SJCRH30 (cell line): ENCODE measurements around the gene WDHD1. TPM values are rescaled to one million over a fixed set of nuclear protein-coding genes. Genes with fewer than 3 reads are reported as not detected.
"Not testable (repeated sequence)": the region's sequence is repeated elsewhere in the genome, so short reads cannot be mapped to it uniquely, and the experiment has no call there.

Source experiments
- DNase-seq, 2 experiments: peaks; one replicate each; pipeline ENCODE4 v3.0.0-alpha.2; 2015 to 2020
- H3K27ac ChIP-seq: fragments of 250-450 bp; sonication (Bioruptor Pico); 2 replicates; pipeline ENCODE4 v1.5.1; 2020; ENCODE audit warnings: mild to moderate bottlenecking, moderate library complexity
- H3K27me3 ChIP-seq: fragments of 250-450 bp; sonication (Bioruptor Pico); 2 replicates; pipeline ENCODE4 v1.5.1; 2020; ENCODE audit warnings: mild to moderate bottlenecking, moderate library complexity
- H3K36me3 ChIP-seq: fragments of 250-450 bp; sonication (Bioruptor Pico); 2 replicates; pipeline ENCODE4 v1.5.1; 2020; ENCODE audit warnings: mild to moderate bottlenecking, moderate library complexity
- H3K4me1 ChIP-seq: fragments of 250-450 bp; sonication (Bioruptor Pico); 2 replicates; pipeline ENCODE4 v1.5.1; 2020; ENCODE audit warnings: mild to moderate bottlenecking, moderate library complexity
- H3K4me3 ChIP-seq: fragments of 250-450 bp; sonication (Bioruptor Pico); 2 replicates; pipeline ENCODE4 v1.5.1; 2020; ENCODE audit warnings: mild to moderate bottlenecking, moderate library complexity
- H3K9me3 ChIP-seq: fragments of 250-450 bp; sonication (Bioruptor Pico); replicated peaks from 2 replicates; pipeline ENCODE4 v1.5.1; 2020; ENCODE audit warnings: mild to moderate bottlenecking, moderate library complexity
- total RNA-seq: library from RNA; depleted of rRNA; stranded (reverse); fragments of >200 nt; shearing (Covaris generic); gene quantifications from 2 replicates; pipeline ENCODE4 v1.2.3, GENCODE V29; 2014

Gene WDHD1
- total RNA-seq, 1 experiment from 2014 or later, result 45.3 TPM

GRCh38 chr14:55053500-55053899 lies 26.6 kb upstream of the WDHD1 start:
- Histone ChIP-seq H3K4me1 (no peaks in the 10 kb centered on the region), H3K36me3 (peaks cover 35% of the 10 kb centered on the region), H3K9me3 (no peaks in the 10 kb centered on the region), H3K27me3 (no peaks in the 10 kb centered on the region), H3K4me3 (no peak overlapping the region), H3K27ac (no peak overlapping the region)
- DNase-seq, result no peak

GRCh38 chr14:55053018-55053417 lies 26.1 kb upstream of the WDHD1 start:
- no peak for DNase-seq
- Histone ChIP-seq H3K9me3 (no peaks in the 10 kb centered on the region), H3K27me3 (no peaks in the 10 kb centered on the region), H3K36me3 (peaks cover 31% of the 10 kb centered on the region), H3K4me3 (peak overlapping the region; percentile 95), H3K4me1 (no peaks in the 10 kb centered on the region), H3K27ac (no peak overlapping the region; the same call in 1 of the 2 replicates)

- no peaks in the 10 kb centered on the region for H3K4me1 ChIP-seq
- peaks cover 26% of the 10 kb centered on the region for H3K36me3 ChIP-seq
- peak in 1 of 2 experiments; percentile 15 for DNase-seq
These were observed 25.5 kb upstream of the WDHD1 start for GRCh38 chr14:55052269-55052930.

GRCh38 chr14:55051423-55052268 lies 24.7 kb upstream of the WDHD1 start, which contains the start of gene MAPK1IP1L:
MAPK1IP1L (plus strand) TSS chr14:55051647; CDS start chr14:55061684, 10,037 bp downstream.
- H3K27ac ChIP-seq, result peak within 1 kb of the TSS; percentile 96
- DNase-seq, result peak; percentile 92 to 94
- H3K36me3 ChIP-seq, result peaks cover 19% of the 10 kb centered on the region
- no peaks in the 10 kb centered on the region for H3K9me3 ChIP-seq
- H3K4me3 ChIP-seq, result peak within 1 kb of the TSS; percentile 95
- no peaks in the 10 kb centered on the region for H3K27me3 ChIP-seq
- H3K4me1 ChIP-seq, result no peaks in the 10 kb centered on the region

More at GRCh38 chr14:55052269-55052930, 25.5 kb upstream of the WDHD1 start:
- no peaks in the 10 kb centered on the region for H3K27me3 ChIP-seq
- H3K27ac ChIP-seq, result peak overlapping the region; percentile 96
- peak overlapping the region; percentile 95 for H3K4me3 ChIP-seq
- no peaks in the 10 kb centered on the region for H3K9me3 ChIP-seq

- H3K27me3 ChIP-seq, result no peaks in the 10 kb centered on the region
- H3K27ac ChIP-seq, result peak overlapping the region; percentile 96
- no peak for DNase-seq
- peak overlapping the region; percentile 95 for H3K4me3 ChIP-seq
- peaks cover 20% of the 10 kb centered on the region for H3K36me3 ChIP-seq
- H3K4me1 ChIP-seq, result no peaks in the 10 kb centered on the region
- no peaks in the 10 kb centered on the region for H3K9me3 ChIP-seq
These were observed 24.2 kb upstream of the WDHD1 start for GRCh38 chr14:55051165-55051422.

GRCh38 chr14:55048900-55049436 lies 22.1 kb upstream of the WDHD1 start:
- Histone ChIP-seq H3K27ac (no peak overlapping the region), H3K9me3 (no peaks in the 10 kb centered on the region), H3K4me1 (no peaks in the 10 kb centered on the region), H3K27me3 (no peaks in the 10 kb centered on the region), H3K4me3 (no peak overlapping the region), H3K36me3 (peaks cover 19% of the 10 kb centered on the region; the same call in 1 of the 2 replicates)
- no peak for DNase-seq

- Histone ChIP-seq H3K4me1 (no peaks in the 10 kb centered on the region), H3K27ac (no peak overlapping the region), H3K4me3 (no peak overlapping the region), H3K9me3 (no peaks in the 10 kb centered on the region), H3K27me3 (no peaks in the 10 kb centered on the region), H3K36me3 (peaks cover 24% of the 10 kb centered on the region)
- DNase-seq, result no peak
These were observed 20.6 kb upstream of the WDHD1 start for GRCh38 chr14:55047301-55048053.

GRCh38 chr14:55045087-55045486 lies 18.2 kb upstream of the WDHD1 start:
- Histone ChIP-seq H3K4me1 (no peaks in the 10 kb centered on the region), H3K27me3 (no peaks in the 10 kb centered on the region), H3K27ac (no peak overlapping the region), H3K9me3 (no peaks in the 10 kb centered on the region), H3K4me3 (no peak overlapping the region), H3K36me3 (peaks cover 27% of the 10 kb centered on the region)
- no peak for DNase-seq

- H3K27ac ChIP-seq, result no peak overlapping the region
- H3K4me1 ChIP-seq, result no peaks in the 10 kb centered on the region
- H3K27me3 ChIP-seq, result no peaks in the 10 kb centered on the region
- peaks cover 39% of the 10 kb centered on the region for H3K36me3 ChIP-seq
- no peaks in the 10 kb centered on the region for H3K9me3 ChIP-seq
- no peak for DNase-seq
- H3K4me3 ChIP-seq, result no peak overlapping the region
These were observed 16.6 kb upstream of the WDHD1 start for GRCh38 chr14:55043528-55043927.

- Histone ChIP-seq H3K36me3 (peaks cover 55% of the 10 kb centered on the region), H3K9me3 (no peaks in the 10 kb centered on the region), H3K4me1 (peaks cover 4% of the 10 kb centered on the region; the same call in 1 of the 2 replicates), H3K4me3 (no peak overlapping the region), H3K27ac (no peak overlapping the region), H3K27me3 (no peaks in the 10 kb centered on the region)
- no peak for DNase-seq
These were observed 11.8 kb upstream of the WDHD1 start for GRCh38 chr14:55038708-55039107.

GRCh38 chr14:55037995-55038394 lies 11.1 kb upstream of the WDHD1 start:
- H3K9me3 ChIP-seq, H3K4me3 ChIP-seq, H3K27ac ChIP-seq, H3K4me1 ChIP-seq, DNase-seq, H3K27me3 ChIP-seq: not testable (repeated sequence)
- peaks cover 55% of the 10 kb centered on the region for H3K36me3 ChIP-seq

- H3K9me3 ChIP-seq, result no peaks in the 10 kb centered on the region
- H3K27ac ChIP-seq, result no peak overlapping the region
- peaks cover 29% of the 10 kb centered on the region for H3K36me3 ChIP-seq
- DNase-seq, result no peak
- no peak overlapping the region for H3K4me3 ChIP-seq
- H3K27me3 ChIP-seq, result no peaks in the 10 kb centered on the region
- peaks cover 20% of the 10 kb centered on the region for H3K4me1 ChIP-seq
These were observed 4.3 kb upstream of the WDHD1 start for GRCh38 chr14:55031190-55031589.

GRCh38 chr14:55028476-55028875 lies 1.6 kb upstream of the WDHD1 start:
- no peaks in the 10 kb centered on the region for H3K27me3 ChIP-seq
- no peak for DNase-seq
- no peaks in the 10 kb centered on the region for H3K9me3 ChIP-seq
- peak overlapping the region; percentile 74 for H3K4me3 ChIP-seq
- peaks cover 18% of the 10 kb centered on the region for H3K36me3 ChIP-seq
- H3K4me1 ChIP-seq, result peaks cover 17% of the 10 kb centered on the region
- H3K27ac ChIP-seq, result no peak overlapping the region; the same call in 1 of the 2 replicates

GRCh38 chr14:55028066-55028465 lies 1.2 kb upstream of the WDHD1 start:
- DNase-seq, result peak in 1 of 2 experiments; percentile 24
- Histone ChIP-seq H3K36me3 (peaks cover 18% of the 10 kb centered on the region), H3K27me3 (no peaks in the 10 kb centered on the region), H3K4me3 (peak overlapping the region; percentile 74), H3K4me1 (peaks cover 14% of the 10 kb centered on the region), H3K27ac (peak overlapping the region; percentile 92), H3K9me3 (no peaks in the 10 kb centered on the region)

- no peaks in the 10 kb centered on the region for H3K27me3 ChIP-seq
- DNase-seq, result no peak
- no peaks in the 10 kb centered on the region for H3K9me3 ChIP-seq
- H3K4me3 ChIP-seq, result peak overlapping the region; percentile 74
- H3K4me1 ChIP-seq, result peaks cover 13% of the 10 kb centered on the region
- peak overlapping the region; percentile 92 for H3K27ac ChIP-seq
- H3K36me3 ChIP-seq, result peaks cover 17% of the 10 kb centered on the region
These were observed 482 bp downstream of the WDHD1 start for GRCh38 chr14:55026441-55026792.
